Fibroblast of pulmonary artery (primary cell): ENCODE measurements around the gene REG1A.

Experiments
- DNase-seq: peaks from one replicate; pipeline ENCODE4 v3.0.0-alpha.2; 2010; ENCODE audit warnings: low read depth
- H3K4me3 ChIP-seq: replicated peaks from 2 replicates; pipeline ENCODE4 v1.5.1; 2011; ENCODE audit warnings: low read depth, mild to moderate bottlenecking, control low read depth, low read length, moderate library complexity
- CTCF ChIP-seq: IDR thresholded peaks from 2 replicates; pipeline ENCODE4 v1.5.1; 2011; ENCODE audit warnings: mild to moderate bottlenecking, control low read depth, low read length, inconsistent platforms; ENCODE audit errors: missing control alignments

Gene REG1A

GRCh38 chr2:79139423-79139822, 19.1 kb downstream of the REG1A start:
- no peak overlapping the region for H3K4me3 ChIP-seq
- no peak for DNase-seq
- TF ChIP-seq CTCF = no peak

- H3K4me3 ChIP-seq = no peak overlapping the region
- no peak for TF ChIP-seq CTCF
- DNase-seq = no peak
These were observed 35.7 kb downstream of the REG1A start for GRCh38 chr2:79155826-79156476.

- no peak for TF ChIP-seq CTCF
These were observed 38.7 kb downstream of the REG1A start for GRCh38 chr2:79159030-79159429.

GRCh38 chr2:79159653-79160052, 39.4 kb downstream of the REG1A start, which contains the start of gene REG3A:
REG3A (minus strand) TSS chr2:79159753; CDS start chr2:79159405, 348 bp downstream.
- TF ChIP-seq CTCF = no peak
- H3K4me3 ChIP-seq = no peak within 1 kb of the TSS
- no peak for DNase-seq

More at GRCh38 chr2:79159030-79159429, 38.7 kb downstream of the REG1A start:
- DNase-seq = no peak
- no peak overlapping the region for H3K4me3 ChIP-seq

- no peak for DNase-seq
- no peak overlapping the region for H3K4me3 ChIP-seq
- no peak for TF ChIP-seq CTCF
These were observed 41.8 kb downstream of the REG1A start for GRCh38 chr2:79162132-79162531.

GRCh38 chr2:79162801-79163200, 42.5 kb downstream of the REG1A start:
- TF ChIP-seq CTCF = no peak
- H3K4me3 ChIP-seq = no peak overlapping the region
- no peak for DNase-seq

- DNase-seq = no peak
- no peak overlapping the region for H3K4me3 ChIP-seq
- no peak for TF ChIP-seq CTCF
These were observed 51.2 kb downstream of the REG1A start for GRCh38 chr2:79171348-79171958.
